K562 (cell line): ENCODE measurements around the gene DMWD. TPM values are rescaled to one million over a fixed set of nuclear protein-coding genes. Genes with fewer than 3 reads are reported as not detected.

Experiments
- ATAC-seq: fragments of 200-7000 bp; cut with Tn5 transposase; 3 replicates; pipeline ENCODE4 v1.9.1; 2020; ENCODE audit warnings: moderate library complexity
- BruUV-seq: library from RNA; stranded (reverse); fragments of 400-500 nt; replicated peaks from 2 replicates; lab custom pipeline; 2021; lab: Mats Ljungman, UMichigan
- CTCF ChIA-PET: fragments of 300-600 bp; formaldehyde crosslinking; extraction: SDS; loops from one replicate; lab custom pipeline; 2021; ENCODE audit warnings: low intra/inter-chr PET ratio; lab: Yijun Ruan, JAX
- POLR2A ChIA-PET: fragments of 300-600, 350-650 bp; sonication (Branson Sonifier 250); formaldehyde crosslinking; extraction: SDS; loops from one replicate; lab custom pipeline; 2021; ENCODE audit warnings: antibody characterized with exemption, inconsistent platforms; lab: Yijun Ruan, JAX
- DNase-seq, 4 experiments: peaks; one replicate each; pipeline versions ENCODE4 v3.0.0 to v3.0.0-alpha.2; 2011 to 2018; ENCODE audit warnings: low spot score in 3 of 4, mixed read lengths in 3 of 4; ENCODE audit errors: extremely low read depth in 1 of 4
- FAIRE-seq: peaks from 2 replicates; lab custom pipeline; 2011; peaks lifted over from hg19 to GRCh38; lab: Jason Lieb, UNC
- H2AFZ ChIP-seq: 2 replicates; pipeline ENCODE4 v1.6.0; 2011; ENCODE audit warnings: low read depth, low read length, control low read depth, inconsistent platforms
- H3K27ac ChIP-seq: fragments of 200-600 bp; 3 replicates; pipeline ENCODE4 v1.8.0; 2011; ENCODE audit warnings: low read depth, mild to moderate bottlenecking, control low read depth, inconsistent platforms, low read length, moderate library complexity, mixed read lengths; ENCODE audit errors: extremely low read depth
- H3K27me3 ChIP-seq, 2 experiments: fragments of 300-600 bp in 1 of 2; 2 replicates in 1 of 2; 3 replicates in 1 of 2; pipeline versions ENCODE4 v1.6.0 to v1.8.0; 2011; ENCODE audit warnings: inconsistent platforms in 2 of 2, low read length in 2 of 2, mild to moderate bottlenecking in 1 of 2, mixed read lengths in 1 of 2, moderate library complexity in 1 of 2; ENCODE audit not compliant: control insufficient read depth in 2 of 2, insufficient read depth in 2 of 2
- H3K36me3 ChIP-seq: fragments of 300-600 bp; 3 replicates; pipeline ENCODE4 v1.8.0; 2011; ENCODE audit warnings: mild to moderate bottlenecking, low read length, inconsistent platforms; ENCODE audit not compliant: control insufficient read depth, insufficient read depth
- H3K4me1 ChIP-seq, 2 experiments: fragments of 200-600 bp in 1 of 2; replicated peaks in 1 of 2; 2 replicates in 1 of 2; 3 replicates in 1 of 2; pipeline versions ENCODE4 v1.5.1 to v1.8.0; 2011; ENCODE audit warnings: inconsistent platforms in 2 of 2, low read length in 2 of 2, mild to moderate bottlenecking in 1 of 2, mixed read lengths in 1 of 2, moderate library complexity in 1 of 2; ENCODE audit not compliant: control insufficient read depth in 2 of 2, insufficient read depth in 2 of 2
- H3K4me2 ChIP-seq: 2 replicates; pipeline ENCODE4 v1.6.1; 2011; ENCODE audit warnings: low read length, control low read depth, inconsistent platforms, mixed read lengths; ENCODE audit not compliant: insufficient read depth
- H3K4me3 ChIP-seq: fragments of 200-600 bp; sonication (generic), shearing (Covaris generic); 2 replicates; pipeline ENCODE4 v1.5.1; 2016; ENCODE audit warnings: control low read depth, inconsistent platforms
- H3K79me2 ChIP-seq: fragments of 200-600 bp; 3 replicates; pipeline ENCODE4 v1.8.0; 2011; ENCODE audit warnings: low read length, inconsistent platforms; ENCODE audit not compliant: control insufficient read depth, insufficient read depth
- H3K9ac ChIP-seq, 2 experiments: 2 replicates each; pipeline versions ENCODE4 v1.6.0 to v1.6.1; 2011; ENCODE audit warnings: low read depth in 2 of 2, low read length in 2 of 2, control low read depth in 1 of 2, inconsistent platforms in 1 of 2, mild to moderate bottlenecking in 1 of 2, mixed read lengths in 1 of 2; ENCODE audit not compliant: insufficient read depth in 1 of 2
- H3K9me1 ChIP-seq: one replicate; pipeline ENCODE4 v1.6.0; 2011; ENCODE audit warnings: inconsistent platforms, mild to moderate bottlenecking, low read length, moderate library complexity; ENCODE audit not compliant: control insufficient read depth, insufficient read depth
- H3K9me3 ChIP-seq: replicated peaks from 2 replicates; pipeline ENCODE4 v1.5.1; 2011; ENCODE audit warnings: low read depth, low read length, inconsistent platforms; ENCODE audit not compliant: control insufficient read depth, insufficient read depth
- H4K20me1 ChIP-seq: replicated peaks from 2 replicates; pipeline ENCODE4 v1.6.1; 2011; ENCODE audit warnings: low read length, inconsistent platforms, mixed read lengths; ENCODE audit not compliant: control insufficient read depth, insufficient read depth
- FOXJ2 ChIP-seq: fragments of 200-800 bp; sonication (Bioruptor generic); IDR thresholded peaks from 2 replicates; pipeline ENCODE4 v1.6.1; 2016; ENCODE audit warnings: missing genetic modification characterization, missing compliant biosample characterization
- GATAD2B ChIP-seq: fragments of 450-650 bp; IDR thresholded peaks from 2 replicates; pipeline ENCODE4 v1.6.1; 2017; ENCODE audit warnings: mild to moderate bottlenecking, borderline replicate concordance
- KAT7 ChIP-seq: sonication (generic); formaldehyde crosslinking; IDR thresholded peaks from 2 replicates; pipeline ENCODE4 v1.8.0; 2022; ENCODE audit warnings: missing genetic modification reagents, mild to moderate bottlenecking, borderline replicate concordance
- ZNF79 ChIP-seq: fragments of 250-450 bp; sonication (Bioruptor Pico); IDR thresholded peaks from 2 replicates; pipeline ENCODE4 v1.4.0; 2020; ENCODE audit warnings: low read depth, mild to moderate bottlenecking, moderate library complexity
- WGBS: fragments of 100-300 bp; shearing (Covaris generic); methylation state at CpG from one replicate; pipeline ENCODE4 v1.1.6; 2016; ENCODE audit warnings: low coverage, mixed read lengths; ENCODE audit not compliant: insufficient coverage; ENCODE audit errors: missing lambda C conversion rate; 5-methylcytosine and 5-hydroxymethylcytosine counted together
- in situ Hi-C: fragments of 300-500 bp; cut with MboI; formaldehyde crosslinking; loops from 4 replicates; pipeline ENCODE4 v1.15.0; 2018; ENCODE audit warnings: inconsistent platforms, mixed read lengths
- intact Hi-C: fragments of 100-400 bp; cut with micrococcal nuclease; formaldehyde crosslinking; loops from 2 replicates; pipeline ENCODE4 v1.14.2; 2022
- polyA plus RNA-seq, 8 experiments: library from polyadenylated mRNA; depleted of rRNA in 4 of 8; stranded (reverse) in 5 of 8; unstranded in 3 of 8; fragments of >200 nt; fragmentation: Nextera tagmentation in 2 of 8; fragmentation: Illumina TruSeq in 1 of 8; extraction: Ambion mirVana in 2 of 8; extraction: Trizol in 1 of 8; gene quantifications; 2 replicates each; pipeline versions ENCODE4 v1.2.1 to v1.2.3, GENCODE V29; 2011 to 2014; ENCODE audit warnings: inconsistent platforms in 1 of 8, missing spikeins in 1 of 8
- total RNA-seq, 7 experiments: library from RNA; depleted of rRNA in 6 of 7; stranded (reverse); fragments of >200 nt in 6 of 7; fragmentation: Illumina TruSeq in 2 of 7; extraction: Trizol in 2 of 7; gene quantifications; 2 replicates each; pipeline versions ENCODE4 v1.2.1 to v1.2.3, GENCODE V29; 2011 to 2021; ENCODE audit warnings: low replicate concordance in 1 of 7
- TF ChIP-seq, protein P1 (sequence below): sonication (generic); formaldehyde crosslinking; IDR thresholded peaks from 2 replicates; pipeline ENCODE4 v1.8.0; 2022; ENCODE audit warnings: missing genetic modification reagents, mild to moderate bottlenecking, moderate library complexity, borderline replicate concordance
- TF ChIP-seq, protein P2 (sequence below): fragments of 250-450 bp; sonication (Bioruptor Pico); IDR thresholded peaks from 2 replicates; pipeline ENCODE4 v1.4.0; 2020; ENCODE audit warnings: mild to moderate bottlenecking
- TF ChIP-seq, protein P3 (sequence below), 2 experiments: fragments of 450-650 bp in 1 of 2; sonication (generic) in 1 of 2; formaldehyde crosslinking; conservative IDR thresholded peaks; 2 replicates each; pipeline versions ENCODE4 v1.4.0 to v1.8.1; 2020 to 2022; ENCODE audit warnings: mild to moderate bottlenecking in 1 of 2, missing genetic modification reagents in 1 of 2

Gene DMWD
- total and polyA plus RNA-seq, 9 of the 15 experiments (the other 6 are each of a cell fraction or from before 2014, with no cell fraction given), result 4.7 to 54.6 (median 19.0) TPM

DNA sequence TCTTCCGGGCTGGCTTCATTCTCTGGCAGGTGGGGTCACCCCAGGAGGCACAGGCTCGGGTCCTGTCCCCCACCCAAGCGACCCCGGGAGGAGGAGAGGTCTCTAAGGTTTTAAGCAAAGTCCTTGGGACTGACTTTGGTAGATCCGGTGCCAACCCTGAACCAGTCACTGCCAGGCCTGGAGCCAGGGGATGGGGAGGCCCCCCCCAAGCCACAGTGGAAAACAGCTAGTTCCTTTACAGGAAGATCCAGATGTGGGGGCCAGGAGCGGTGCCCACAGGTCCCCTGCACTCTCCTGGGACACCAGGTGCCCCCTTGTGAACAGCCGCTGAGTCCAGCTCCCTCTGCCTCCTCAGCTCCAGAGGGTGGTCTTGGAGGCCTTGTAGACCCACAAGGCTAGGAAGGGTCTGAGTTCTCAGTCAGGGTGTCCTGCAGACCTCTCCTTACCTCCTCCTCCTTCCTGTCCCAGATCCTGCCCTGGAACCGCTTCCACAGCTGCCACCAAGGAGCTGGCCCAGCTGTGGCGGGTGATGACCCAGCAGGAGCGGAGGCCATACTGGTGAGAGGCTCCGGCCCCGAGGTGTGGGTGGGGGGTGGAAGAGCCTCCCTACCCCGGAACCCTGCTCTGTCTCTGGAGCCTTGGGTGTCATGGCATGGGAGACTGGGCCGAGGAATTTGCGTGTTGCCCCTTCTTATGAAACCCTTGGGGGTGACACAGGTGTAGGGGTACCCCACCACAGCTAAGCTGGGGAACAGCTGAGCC lies 29.6 kb downstream of the DMWD start:
- DNase-seq, result no peak
- Histone ChIP-seq H3K9me3 (no peaks in the 10 kb centered on the region), H3K4me3 (no peak overlapping the region), H3K9me1 (no peaks in the 10 kb centered on the region), H3K4me1 (peaks cover 6 to 64% of the 10 kb centered on the region in 2 experiments; a peak in 4 of 5 replicates), H3K79me2 (peaks cover 13% of the 10 kb centered on the region; the same call in 2 of the 3 replicates), H2AFZ (no peak overlapping the region), H3K9ac (no peak overlapping the region), H4K20me1 (no peaks in the 10 kb centered on the region), H3K27me3 (no peaks in the 10 kb centered on the region; a peak in 1 of 5 replicates), H3K36me3 (no peaks in the 10 kb centered on the region; the same call in 2 of the 3 replicates), H3K27ac (no peak overlapping the region), H3K4me2 (no peak overlapping the region)
- intact Hi-C loops (no loop called here), in situ Hi-C loops (no loop called here)
- ChIA-PET POLR2A (interaction anchor here (0.6 to 1.3 kb wide), 3 partner anchors 11 to 100 kb away, joined by 3 to 4 read pairs (median 3); partner anchors contain the start of gene SYMPK), CTCF (no interaction called here)
- FAIRE-seq, result no peak
- no peak for ATAC-seq
- 57% methylated on average over 15 of the region's 15 CpGs for WGBS
- BruUV-seq, result no TSS peak
- TF ChIP-seq, protein P1, sequence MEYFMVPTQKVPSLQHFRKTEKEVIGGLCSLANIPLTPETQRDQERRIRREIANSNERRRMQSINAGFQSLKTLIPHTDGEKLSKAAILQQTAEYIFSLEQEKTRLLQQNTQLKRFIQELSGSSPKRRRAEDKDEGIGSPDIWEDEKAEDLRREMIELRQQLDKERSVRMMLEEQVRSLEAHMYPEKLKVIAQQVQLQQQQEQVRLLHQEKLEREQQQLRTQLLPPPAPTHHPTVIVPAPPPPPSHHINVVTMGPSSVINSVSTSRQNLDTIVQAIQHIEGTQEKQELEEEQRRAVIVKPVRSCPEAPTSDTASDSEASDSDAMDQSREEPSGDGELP (CRISPR knock-in tag), result no peak
- no peak for TF ChIP-seq FOXJ2 (tag)
- TF ChIP-seq KAT7 (CRISPR knock-in tag), result no peak
- TF ChIP-seq, protein P2, sequence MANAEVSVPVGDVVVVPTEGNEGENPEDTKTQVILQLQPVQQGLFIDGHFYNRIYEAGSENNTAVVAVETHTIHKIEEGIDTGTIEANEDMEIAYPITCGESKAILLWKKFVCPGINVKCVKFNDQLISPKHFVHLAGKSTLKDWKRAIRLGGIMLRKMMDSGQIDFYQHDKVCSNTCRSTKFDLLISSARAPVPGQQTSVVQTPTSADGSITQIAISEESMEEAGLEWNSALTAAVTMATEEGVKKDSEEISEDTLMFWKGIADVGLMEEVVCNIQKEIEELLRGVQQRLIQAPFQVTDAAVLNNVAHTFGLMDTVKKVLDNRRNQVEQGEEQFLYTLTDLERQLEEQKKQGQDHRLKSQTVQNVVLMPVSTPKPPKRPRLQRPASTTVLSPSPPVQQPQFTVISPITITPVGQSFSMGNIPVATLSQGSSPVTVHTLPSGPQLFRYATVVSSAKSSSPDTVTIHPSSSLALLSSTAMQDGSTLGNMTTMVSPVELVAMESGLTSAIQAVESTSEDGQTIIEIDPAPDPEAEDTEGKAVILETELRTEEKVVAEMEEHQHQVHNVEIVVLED (CRISPR knock-in tag), result no peak
- TF ChIP-seq, protein P3, sequence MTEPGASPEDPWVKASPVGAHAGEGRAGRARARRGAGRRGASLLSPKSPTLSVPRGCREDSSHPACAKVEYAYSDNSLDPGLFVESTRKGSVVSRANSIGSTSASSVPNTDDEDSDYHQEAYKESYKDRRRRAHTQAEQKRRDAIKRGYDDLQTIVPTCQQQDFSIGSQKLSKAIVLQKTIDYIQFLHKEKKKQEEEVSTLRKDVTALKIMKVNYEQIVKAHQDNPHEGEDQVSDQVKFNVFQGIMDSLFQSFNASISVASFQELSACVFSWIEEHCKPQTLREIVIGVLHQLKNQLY (CRISPR knock-in tag; conservative IDR thresholded peaks at IDR 0.05), result no peak
- TF ChIP-seq ZNF79, result no peak
- no peak for TF ChIP-seq GATAD2B
